WTC11 (cell line): ENCODE data around the gene VSTM2A. TPM values are rescaled to one million over a fixed set of nuclear protein-coding genes. Genes with fewer than 3 reads are reported as not detected.

ENCODE experiments used
- CDX4 ChIP-seq: fragments of 250-450 bp; sonication (Bioruptor Pico); IDR thresholded peaks from 2 replicates; pipeline ENCODE4 v1.9.0; 2021; ENCODE audit warnings: moderate library complexity, mild to moderate bottlenecking, inconsistent platforms, borderline replicate concordance
- CREM ChIP-seq: sonication (generic); formaldehyde crosslinking; IDR thresholded peaks from 2 replicates; pipeline ENCODE4 v1.8.1; 2022; ENCODE audit warnings: mild to moderate bottlenecking, missing genetic modification reagents, moderate library complexity
- E2F4 ChIP-seq: sonication (generic); formaldehyde crosslinking; IDR thresholded peaks from 2 replicates; pipeline ENCODE4 v1.8.1; 2022; ENCODE audit warnings: low read depth, mild to moderate bottlenecking, moderate library complexity, missing genetic modification reagents, borderline replicate concordance
- E2F5 ChIP-seq: sonication (generic); formaldehyde crosslinking; IDR thresholded peaks from 2 replicates; pipeline ENCODE4 v1.8.1; 2022; ENCODE audit warnings: mild to moderate bottlenecking, moderate library complexity, missing genetic modification reagents
- EMX1 ChIP-seq: fragments of 250-450 bp; sonication (Bioruptor Pico); IDR thresholded peaks from 2 replicates; pipeline ENCODE4 v1.8.0; 2021; ENCODE audit warnings: mild to moderate bottlenecking
- ETV6 ChIP-seq: sonication (generic); formaldehyde crosslinking; IDR thresholded peaks from 2 replicates; pipeline ENCODE4 v1.8.1; 2022; ENCODE audit warnings: mild to moderate bottlenecking, missing genetic modification reagents
- FOXK1 ChIP-seq: sonication (generic); formaldehyde crosslinking; IDR thresholded peaks from 2 replicates; pipeline ENCODE4 v1.8.0; 2022; ENCODE audit warnings: mild to moderate bottlenecking, moderate library complexity, missing genetic modification reagents
- GRHL2 ChIP-seq: fragments of 250-450 bp; sonication (Bioruptor Pico); IDR thresholded peaks from 2 replicates; pipeline ENCODE4 v1.8.0; 2022; ENCODE audit warnings: mild to moderate bottlenecking, moderate library complexity; ENCODE audit not compliant: insufficient replicate concordance, severe bottlenecking
- HMGA2 ChIP-seq: fragments of 250-450 bp; sonication (Bioruptor Pico); IDR thresholded peaks from 2 replicates; pipeline ENCODE4 v1.4.0; 2021; ENCODE audit warnings: mild to moderate bottlenecking, moderate library complexity
- JUN ChIP-seq: sonication (generic); formaldehyde crosslinking; IDR thresholded peaks from 2 replicates; pipeline ENCODE4 v1.8.0; 2023; ENCODE audit warnings: mild to moderate bottlenecking, missing genetic modification reagents
- NR1H2 ChIP-seq: sonication (generic); formaldehyde crosslinking; IDR thresholded peaks from 2 replicates; pipeline ENCODE4 v1.9.0; 2021; ENCODE audit warnings: mild to moderate bottlenecking, moderate library complexity, missing genetic modification reagents
- NR3C1 ChIP-seq: sonication (generic); formaldehyde crosslinking; conservative IDR thresholded peaks from 2 replicates; pipeline ENCODE4 v1.8.1; 2023; ENCODE audit warnings: low read depth, mild to moderate bottlenecking, missing genetic modification reagents
- SMAD3 ChIP-seq: sonication (generic); formaldehyde crosslinking; IDR thresholded peaks from 2 replicates; pipeline ENCODE4 v1.8.0; 2022; ENCODE audit warnings: missing genetic modification reagents, mild to moderate bottlenecking, borderline replicate concordance
- TEAD1 ChIP-seq: sonication (generic); formaldehyde crosslinking; IDR thresholded peaks from 2 replicates; pipeline ENCODE4 v1.8.0; 2022; ENCODE audit warnings: mild to moderate bottlenecking, missing genetic modification reagents
- ZBTB21 ChIP-seq: sonication (generic); formaldehyde crosslinking; IDR thresholded peaks from 2 replicates; pipeline ENCODE4 v1.8.1; 2023; ENCODE audit warnings: mild to moderate bottlenecking, missing genetic modification reagents, borderline replicate concordance
- ZNF121 ChIP-seq: sonication (generic); formaldehyde crosslinking; IDR thresholded peaks from 2 replicates; pipeline ENCODE4 v1.8.0; 2023; ENCODE audit warnings: missing genetic modification reagents
- ZNF138 ChIP-seq: sonication (generic); formaldehyde crosslinking; conservative IDR thresholded peaks from 2 replicates; pipeline ENCODE4 v1.8.1; 2022; ENCODE audit warnings: mild to moderate bottlenecking, moderate library complexity, missing genetic modification reagents
- ZNF232 ChIP-seq: sonication (generic); formaldehyde crosslinking; IDR thresholded peaks from 2 replicates; pipeline ENCODE4 v1.8.0; 2022; ENCODE audit warnings: mild to moderate bottlenecking, missing genetic modification reagents
- ZNF317 ChIP-seq: sonication (generic); formaldehyde crosslinking; IDR thresholded peaks from 2 replicates; pipeline ENCODE4 v1.8.1; 2023; ENCODE audit warnings: low read depth, mild to moderate bottlenecking, moderate library complexity, missing genetic modification reagents, borderline replicate concordance
- ZNF423 ChIP-seq: fragments of 250-450 bp; sonication (Bioruptor Pico); IDR thresholded peaks from 2 replicates; pipeline ENCODE4 v2.1.2; 2022; ENCODE audit warnings: mild to moderate bottlenecking, moderate library complexity
- ZNF671 ChIP-seq: fragments of 250-450 bp; sonication (Bioruptor Pico); IDR thresholded peaks from 2 replicates; pipeline ENCODE4 v1.8.0; 2021; ENCODE audit warnings: mild to moderate bottlenecking
- total RNA-seq: library from RNA; stranded (reverse); gene quantifications from 3 replicates; pipeline ENCODE4 v1.2.3, GENCODE V29; 2021
- TF ChIP-seq, protein P1 (sequence below): sonication (generic); formaldehyde crosslinking; IDR thresholded peaks from 2 replicates; pipeline ENCODE4 v1.8.0; 2023; ENCODE audit warnings: mild to moderate bottlenecking, missing genetic modification reagents
- TF ChIP-seq, protein P2 (sequence below): sonication (generic); formaldehyde crosslinking; conservative IDR thresholded peaks from 2 replicates; pipeline ENCODE4 v1.8.1; 2022; ENCODE audit warnings: mild to moderate bottlenecking, missing genetic modification reagents
- TF ChIP-seq, protein P3 (sequence below): fragments of 200-600 bp; IDR thresholded peaks from 2 replicates; pipeline ENCODE4 v1.8.0; 2022; ENCODE audit warnings: antibody characterized with exemption
- TF ChIP-seq, protein P4 (sequence below): sonication (generic); formaldehyde crosslinking; IDR thresholded peaks from 2 replicates; pipeline ENCODE4 v1.8.1; 2022; ENCODE audit warnings: missing genetic modification reagents, borderline replicate concordance
- TF ChIP-seq, protein P5 (sequence below): sonication (generic); formaldehyde crosslinking; IDR thresholded peaks from 2 replicates; pipeline ENCODE4 v1.8.0; 2022; ENCODE audit warnings: mild to moderate bottlenecking, missing genetic modification reagents
- TF ChIP-seq, protein P6 (sequence below): sonication (generic); formaldehyde crosslinking; IDR thresholded peaks from 2 replicates; pipeline ENCODE4 v1.8.0; 2022; ENCODE audit warnings: mild to moderate bottlenecking, missing genetic modification reagents

VSTM2A gene
- total RNA-seq, 1 experiment from 2014 or later, result 2.0 TPM

DNA sequence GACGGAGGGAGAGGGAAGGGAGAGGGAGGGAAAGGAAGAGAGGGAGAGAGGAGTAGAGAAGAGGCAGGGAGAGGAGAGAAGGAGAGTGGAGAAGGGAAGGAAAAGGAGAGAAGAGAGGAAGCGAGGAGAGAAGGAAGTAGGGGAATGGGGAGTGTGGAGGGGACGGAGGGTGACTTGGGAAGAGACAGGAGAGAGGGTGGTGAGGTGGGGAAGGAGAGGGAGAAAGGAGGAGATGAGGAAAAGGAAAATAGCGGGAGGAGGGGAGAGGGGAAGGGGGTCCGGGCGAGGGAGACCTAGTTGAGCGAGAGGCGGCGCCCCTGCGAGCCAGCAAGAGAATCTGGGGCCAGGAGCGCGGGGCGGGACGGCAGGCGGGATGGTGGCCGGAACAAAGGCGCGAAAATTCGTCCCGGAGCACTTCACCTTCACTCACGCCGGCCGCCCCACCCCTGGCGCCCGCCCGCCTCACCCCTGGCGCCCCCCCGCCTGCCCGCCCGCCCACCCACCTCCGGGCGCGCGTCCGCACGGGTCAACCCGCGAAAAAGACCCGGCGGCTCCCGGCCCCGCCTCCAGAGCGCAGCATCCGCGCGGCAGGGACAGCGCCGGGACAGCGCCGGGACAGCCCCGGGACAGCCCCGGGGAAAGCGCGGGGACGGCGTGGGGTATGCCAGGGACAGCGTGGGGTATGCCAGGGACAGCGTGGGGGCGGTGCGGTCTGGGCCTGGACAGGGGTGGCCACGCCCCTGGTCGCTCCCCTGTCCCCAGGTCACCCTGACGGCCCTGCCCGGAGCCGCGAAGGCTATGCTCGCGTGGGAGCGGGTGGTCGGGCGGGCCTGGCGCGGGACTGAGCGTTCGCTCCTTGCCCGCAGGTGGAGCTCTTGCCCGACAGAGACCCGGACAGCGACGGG lies 4.2 kb downstream of the VSTM2A start (continued):
- TF ChIP-seq SMAD3 (CRISPR knock-in tag) (peak; percentile 27; the same call in 1 of the 2 replicates), ZNF671 (CRISPR knock-in tag) (no peak), TEAD1 (0 out of 2 replicates have a peak, but pooled peaks have one; percentile 58), CREM (CRISPR knock-in tag) (no peak), JUN (CRISPR knock-in tag) (no peak), ZNF317 (CRISPR knock-in tag) (no peak), ZBTB21 (CRISPR knock-in tag) (peak; percentile 53; the same call in 1 of the 2 replicates), ZNF121 (CRISPR knock-in tag) (no peak), GRHL2 (CRISPR knock-in tag) (no peak), E2F5 (CRISPR knock-in tag) (peak; percentile 63), EMX1 (CRISPR knock-in tag) (no peak), ZNF423 (CRISPR knock-in tag) (no peak), HMGA2 (CRISPR knock-in tag) (no peak), ZNF232 (no peak), CDX4 (CRISPR knock-in tag) (no peak), E2F4 (CRISPR knock-in tag) (no peak), FOXK1 (CRISPR knock-in tag) (no peak), ZNF138 (CRISPR knock-in tag) (0 out of 2 replicates have a peak, but pooled peaks have one; percentile 45), NR3C1 (no peak), NR1H2 (CRISPR knock-in tag) (no peak), ETV6 (no peak)
- TF ChIP-seq, protein P1, sequence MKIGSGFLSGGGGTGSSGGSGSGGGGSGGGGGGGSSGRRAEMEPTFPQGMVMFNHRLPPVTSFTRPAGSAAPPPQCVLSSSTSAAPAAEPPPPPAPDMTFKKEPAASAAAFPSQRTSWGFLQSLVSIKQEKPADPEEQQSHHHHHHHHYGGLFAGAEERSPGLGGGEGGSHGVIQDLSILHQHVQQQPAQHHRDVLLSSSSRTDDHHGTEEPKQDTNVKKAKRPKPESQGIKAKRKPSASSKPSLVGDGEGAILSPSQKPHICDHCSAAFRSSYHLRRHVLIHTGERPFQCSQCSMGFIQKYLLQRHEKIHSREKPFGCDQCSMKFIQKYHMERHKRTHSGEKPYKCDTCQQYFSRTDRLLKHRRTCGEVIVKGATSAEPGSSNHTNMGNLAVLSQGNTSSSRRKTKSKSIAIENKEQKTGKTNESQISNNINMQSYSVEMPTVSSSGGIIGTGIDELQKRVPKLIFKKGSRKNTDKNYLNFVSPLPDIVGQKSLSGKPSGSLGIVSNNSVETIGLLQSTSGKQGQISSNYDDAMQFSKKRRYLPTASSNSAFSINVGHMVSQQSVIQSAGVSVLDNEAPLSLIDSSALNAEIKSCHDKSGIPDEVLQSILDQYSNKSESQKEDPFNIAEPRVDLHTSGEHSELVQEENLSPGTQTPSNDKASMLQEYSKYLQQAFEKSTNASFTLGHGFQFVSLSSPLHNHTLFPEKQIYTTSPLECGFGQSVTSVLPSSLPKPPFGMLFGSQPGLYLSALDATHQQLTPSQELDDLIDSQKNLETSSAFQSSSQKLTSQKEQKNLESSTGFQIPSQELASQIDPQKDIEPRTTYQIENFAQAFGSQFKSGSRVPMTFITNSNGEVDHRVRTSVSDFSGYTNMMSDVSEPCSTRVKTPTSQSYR, result no peak
- TF ChIP-seq, protein P2, sequence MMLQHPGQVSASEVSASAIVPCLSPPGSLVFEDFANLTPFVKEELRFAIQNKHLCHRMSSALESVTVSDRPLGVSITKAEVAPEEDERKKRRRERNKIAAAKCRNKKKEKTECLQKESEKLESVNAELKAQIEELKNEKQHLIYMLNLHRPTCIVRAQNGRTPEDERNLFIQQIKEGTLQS, result no peak
- TF ChIP-seq, protein P3, sequence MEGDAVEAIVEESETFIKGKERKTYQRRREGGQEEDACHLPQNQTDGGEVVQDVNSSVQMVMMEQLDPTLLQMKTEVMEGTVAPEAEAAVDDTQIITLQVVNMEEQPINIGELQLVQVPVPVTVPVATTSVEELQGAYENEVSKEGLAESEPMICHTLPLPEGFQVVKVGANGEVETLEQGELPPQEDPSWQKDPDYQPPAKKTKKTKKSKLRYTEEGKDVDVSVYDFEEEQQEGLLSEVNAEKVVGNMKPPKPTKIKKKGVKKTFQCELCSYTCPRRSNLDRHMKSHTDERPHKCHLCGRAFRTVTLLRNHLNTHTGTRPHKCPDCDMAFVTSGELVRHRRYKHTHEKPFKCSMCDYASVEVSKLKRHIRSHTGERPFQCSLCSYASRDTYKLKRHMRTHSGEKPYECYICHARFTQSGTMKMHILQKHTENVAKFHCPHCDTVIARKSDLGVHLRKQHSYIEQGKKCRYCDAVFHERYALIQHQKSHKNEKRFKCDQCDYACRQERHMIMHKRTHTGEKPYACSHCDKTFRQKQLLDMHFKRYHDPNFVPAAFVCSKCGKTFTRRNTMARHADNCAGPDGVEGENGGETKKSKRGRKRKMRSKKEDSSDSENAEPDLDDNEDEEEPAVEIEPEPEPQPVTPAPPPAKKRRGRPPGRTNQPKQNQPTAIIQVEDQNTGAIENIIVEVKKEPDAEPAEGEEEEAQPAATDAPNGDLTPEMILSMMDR, result no peak; the same call in 1 of the 2 replicates
- TF ChIP-seq, protein P4, sequence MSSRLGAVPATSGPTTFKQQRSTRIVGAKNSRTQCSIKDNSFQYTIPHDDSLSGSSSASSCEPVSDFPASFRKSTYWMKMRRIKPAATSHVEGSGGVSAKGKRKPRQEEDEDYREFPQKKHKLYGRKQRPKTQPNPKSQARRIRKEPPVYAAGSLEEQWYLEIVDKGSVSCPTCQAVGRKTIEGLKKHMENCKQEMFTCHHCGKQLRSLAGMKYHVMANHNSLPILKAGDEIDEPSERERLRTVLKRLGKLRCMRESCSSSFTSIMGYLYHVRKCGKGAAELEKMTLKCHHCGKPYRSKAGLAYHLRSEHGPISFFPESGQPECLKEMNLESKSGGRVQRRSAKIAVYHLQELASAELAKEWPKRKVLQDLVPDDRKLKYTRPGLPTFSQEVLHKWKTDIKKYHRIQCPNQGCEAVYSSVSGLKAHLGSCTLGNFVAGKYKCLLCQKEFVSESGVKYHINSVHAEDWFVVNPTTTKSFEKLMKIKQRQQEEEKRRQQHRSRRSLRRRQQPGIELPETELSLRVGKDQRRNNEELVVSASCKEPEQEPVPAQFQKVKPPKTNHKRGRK (CRISPR knock-in tag), result peak; percentile 98
- TF ChIP-seq, protein P5, sequence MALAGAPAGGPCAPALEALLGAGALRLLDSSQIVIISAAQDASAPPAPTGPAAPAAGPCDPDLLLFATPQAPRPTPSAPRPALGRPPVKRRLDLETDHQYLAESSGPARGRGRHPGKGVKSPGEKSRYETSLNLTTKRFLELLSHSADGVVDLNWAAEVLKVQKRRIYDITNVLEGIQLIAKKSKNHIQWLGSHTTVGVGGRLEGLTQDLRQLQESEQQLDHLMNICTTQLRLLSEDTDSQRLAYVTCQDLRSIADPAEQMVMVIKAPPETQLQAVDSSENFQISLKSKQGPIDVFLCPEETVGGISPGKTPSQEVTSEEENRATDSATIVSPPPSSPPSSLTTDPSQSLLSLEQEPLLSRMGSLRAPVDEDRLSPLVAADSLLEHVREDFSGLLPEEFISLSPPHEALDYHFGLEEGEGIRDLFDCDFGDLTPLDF, result no peak
- TF ChIP-seq, protein P6, sequence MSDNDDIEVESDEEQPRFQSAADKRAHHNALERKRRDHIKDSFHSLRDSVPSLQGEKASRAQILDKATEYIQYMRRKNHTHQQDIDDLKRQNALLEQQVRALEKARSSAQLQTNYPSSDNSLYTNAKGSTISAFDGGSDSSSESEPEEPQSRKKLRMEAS (CRISPR knock-in tag), result no peak
